ENCODE results near the gene DUSP10.

DNA sequence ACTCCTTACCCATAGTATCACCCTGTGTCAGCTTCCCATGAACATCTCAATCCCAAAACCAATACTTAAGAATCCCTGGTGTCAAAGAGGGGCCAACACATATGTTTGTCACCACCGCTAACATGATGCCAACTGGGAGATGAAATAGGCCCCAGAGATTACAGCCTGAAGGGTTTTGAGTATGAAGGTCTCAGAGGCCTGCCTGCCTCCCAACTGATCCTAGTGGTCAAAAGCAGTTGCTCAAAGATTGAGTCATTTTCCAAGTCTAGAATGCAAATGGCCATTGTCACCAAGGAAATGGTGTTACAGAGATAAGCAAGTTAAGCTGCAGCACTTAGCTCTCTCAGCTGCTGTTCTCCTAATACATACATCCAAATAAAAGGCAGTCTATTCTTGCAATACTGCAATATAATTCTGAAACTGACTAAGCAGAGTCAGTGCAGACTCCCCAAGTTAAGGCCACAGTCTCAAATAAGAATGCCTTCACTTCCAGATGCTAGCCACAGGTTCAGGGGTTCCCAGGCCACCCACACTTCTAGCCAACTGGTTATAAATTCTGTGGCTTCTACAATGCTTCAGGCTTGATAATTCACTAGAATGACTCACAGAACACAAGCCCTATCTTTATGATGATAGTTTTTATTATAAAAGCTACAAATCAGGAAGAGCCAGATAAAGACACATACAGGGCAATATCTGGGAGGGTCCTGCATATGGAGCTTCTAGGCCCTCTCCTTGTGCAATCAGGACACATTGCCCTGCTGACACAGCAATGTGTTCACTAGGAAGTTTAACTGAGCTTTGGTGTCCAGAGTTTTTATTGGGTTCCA is 18.7 kb downstream of the DUSP10 start:
- TF ChIP-seq, protein P1, sequence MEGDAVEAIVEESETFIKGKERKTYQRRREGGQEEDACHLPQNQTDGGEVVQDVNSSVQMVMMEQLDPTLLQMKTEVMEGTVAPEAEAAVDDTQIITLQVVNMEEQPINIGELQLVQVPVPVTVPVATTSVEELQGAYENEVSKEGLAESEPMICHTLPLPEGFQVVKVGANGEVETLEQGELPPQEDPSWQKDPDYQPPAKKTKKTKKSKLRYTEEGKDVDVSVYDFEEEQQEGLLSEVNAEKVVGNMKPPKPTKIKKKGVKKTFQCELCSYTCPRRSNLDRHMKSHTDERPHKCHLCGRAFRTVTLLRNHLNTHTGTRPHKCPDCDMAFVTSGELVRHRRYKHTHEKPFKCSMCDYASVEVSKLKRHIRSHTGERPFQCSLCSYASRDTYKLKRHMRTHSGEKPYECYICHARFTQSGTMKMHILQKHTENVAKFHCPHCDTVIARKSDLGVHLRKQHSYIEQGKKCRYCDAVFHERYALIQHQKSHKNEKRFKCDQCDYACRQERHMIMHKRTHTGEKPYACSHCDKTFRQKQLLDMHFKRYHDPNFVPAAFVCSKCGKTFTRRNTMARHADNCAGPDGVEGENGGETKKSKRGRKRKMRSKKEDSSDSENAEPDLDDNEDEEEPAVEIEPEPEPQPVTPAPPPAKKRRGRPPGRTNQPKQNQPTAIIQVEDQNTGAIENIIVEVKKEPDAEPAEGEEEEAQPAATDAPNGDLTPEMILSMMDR (conservative IDR thresholded peaks at IDR 0.05; ENCODE audit: low read depth, low read length) = no peak
- no peak for TF ChIP-seq EZH2 (IDR thresholded peaks at IDR 0.05; ENCODE audit: borderline replicate concordance, low read depth, low read length, poor library complexity, severe bottlenecking)

All from A673 (cell line).